Bronchial epithelial cell (primary cell): ENCODE measurements around the gene ABCB9. TPM values are rescaled to one million over a fixed set of nuclear protein-coding genes. Genes with fewer than 3 reads are reported as not detected.

Experiments
- DNase-seq: peaks from one replicate; pipeline ENCODE4 v3.0.0-alpha.2; 2010; ENCODE audit warnings: low read depth
- FAIRE-seq: peaks from 2 replicates; lab custom pipeline; 2011; peaks lifted over from hg19 to GRCh38; lab: Jason Lieb, UNC
- H3K27me3 ChIP-seq: 2 replicates; pipeline ENCODE4 v1.5.1; 2011; ENCODE audit warnings: low read length; ENCODE audit not compliant: control insufficient read depth, insufficient read depth
- H3K36me3 ChIP-seq: 2 replicates; pipeline ENCODE4 v1.5.1; 2011; ENCODE audit warnings: low read length; ENCODE audit not compliant: control insufficient read depth, insufficient read depth
- H3K4me3 ChIP-seq: 2 replicates; pipeline ENCODE4 v1.5.1; 2011; ENCODE audit warnings: mild to moderate bottlenecking, low read depth, low read length, control low read depth
- CTCF ChIP-seq: IDR thresholded peaks from 2 replicates; pipeline ENCODE4 v1.5.1; 2011; ENCODE audit warnings: mild to moderate bottlenecking, moderate library complexity, low read length, control low read depth, inconsistent platforms; ENCODE audit not compliant: insufficient read depth, severe bottlenecking
- total RNA-seq: library from RNA; depleted of rRNA; stranded (reverse); fragments of >200 nt; gene quantifications from 2 replicates; pipeline ENCODE4 v1.2.1, GENCODE V29; 2014

The ABCB9 gene
- total RNA-seq, 1 donor from 2014 or later, result 3.4 TPM

GRCh38 chr12:122880155-122880667, 86.1 kb downstream of the ABCB9 start:
- no peak for DNase-seq
- no peak overlapping the region for H3K4me3 ChIP-seq
- H3K36me3 ChIP-seq, result peaks cover 7% of the 10 kb centered on the region
- no peak for TF ChIP-seq CTCF
- no peak for FAIRE-seq
- H3K27me3 ChIP-seq, result no peaks in the 10 kb centered on the region

Other genes starting within 250 kb of the ABCB9 start
- gene HCAR3, start 249.7 kb downstream of the ABCB9 start, total RNA-seq, result 0.26 and 0.77 TPM in 2 replicates
- gene HCAR1, start 235.6 kb downstream of the ABCB9 start, total RNA-seq, result under 0.01 and 0.13 TPM in 2 replicates
- 35.3 and 49.7 TPM in 2 replicates for gene DENR, start 213.6 kb downstream of the ABCB9 start, total RNA-seq
- gene CCDC62, start 191.9 kb downstream of the ABCB9 start, total RNA-seq, result 0.79 and 1.2 TPM in 2 replicates
- 36.1 TPM in 2 replicates for gene HIP1R, start 131.0 kb downstream of the ABCB9 start, total RNA-seq
- 22.7 and 25.0 TPM in 2 replicates for gene VPS37B, start 70.3 kb downstream of the ABCB9 start, total RNA-seq
- 15.0 and 17.0 TPM in 2 replicates for gene OGFOD2, start 8.8 kb upstream of the ABCB9 start, total RNA-seq
- 158 and 237 TPM in 2 replicates for gene ARL6IP4, start 14.2 kb upstream of the ABCB9 start, total RNA-seq
- 2.4 and 2.9 TPM in 2 replicates for gene PITPNM2, start 184.6 kb upstream of the ABCB9 start, total RNA-seq